HL-60/S4 (cell line): ENCODE measurements around the gene PPP2R1B.

Experiments
- in situ Hi-C: fragments of 300-500 bp; cut with MboI; formaldehyde crosslinking; loops from 2 replicates; pipeline ENCODE4 v1.14.3; 2022; ENCODE audit warnings: low sequenced_read_pairs

PPP2R1B gene

GRCh38 chr11:111785076-111785475, 18.9 kb upstream of the PPP2R1B start:
- in situ Hi-C loops, result loop anchor here (25.0 kb wide), 1 partner anchor 323 kb away; no protein-coding TSS in a partner anchor

GRCh38 chr11:111784311-111784710, 18.1 kb upstream of the PPP2R1B start:
- in situ Hi-C loops, result loop anchor here (25.0 kb wide), 1 partner anchor 322 kb away; no protein-coding TSS in a partner anchor

- in situ Hi-C loops, result loop anchor here (25.0 kb wide), 1 partner anchor 320 kb away; no protein-coding TSS in a partner anchor
Observed at GRCh38 chr11:111782109-111782741, 16.0 kb upstream of the PPP2R1B start.

DNA sequence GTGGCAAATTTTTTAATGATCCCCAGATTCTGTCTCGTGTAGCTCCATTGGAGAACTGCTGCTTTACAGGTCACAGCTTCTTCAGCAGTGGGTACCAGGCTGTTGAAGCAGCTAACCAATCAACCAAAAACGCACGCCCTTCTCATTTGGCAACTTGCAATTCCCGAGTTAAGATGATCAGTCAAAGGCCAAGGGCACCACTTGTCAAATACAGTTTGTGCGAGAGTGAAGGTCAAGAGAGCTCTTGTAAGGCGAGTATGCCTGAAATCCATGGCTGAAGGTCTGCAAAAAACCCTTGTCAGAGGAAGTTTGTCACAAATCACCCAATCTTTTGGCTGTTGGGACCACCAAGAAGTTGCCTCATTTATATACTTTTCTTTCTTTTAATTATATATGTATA, 12.9 kb upstream of the PPP2R1B start:
- in situ Hi-C loops, result loop anchor here (10.0 to 25.0 kb wide), 3 partner anchors 174 to 317 kb away; partner anchors contain the start of gene SIK2

- in situ Hi-C loops, result loop anchor here (10.0 to 25.0 kb wide), 3 partner anchors 173 to 316 kb away; partner anchors contain the start of gene SIK2
Observed at GRCh38 chr11:111778047-111778558, 11.9 kb upstream of the PPP2R1B start.

DNA sequence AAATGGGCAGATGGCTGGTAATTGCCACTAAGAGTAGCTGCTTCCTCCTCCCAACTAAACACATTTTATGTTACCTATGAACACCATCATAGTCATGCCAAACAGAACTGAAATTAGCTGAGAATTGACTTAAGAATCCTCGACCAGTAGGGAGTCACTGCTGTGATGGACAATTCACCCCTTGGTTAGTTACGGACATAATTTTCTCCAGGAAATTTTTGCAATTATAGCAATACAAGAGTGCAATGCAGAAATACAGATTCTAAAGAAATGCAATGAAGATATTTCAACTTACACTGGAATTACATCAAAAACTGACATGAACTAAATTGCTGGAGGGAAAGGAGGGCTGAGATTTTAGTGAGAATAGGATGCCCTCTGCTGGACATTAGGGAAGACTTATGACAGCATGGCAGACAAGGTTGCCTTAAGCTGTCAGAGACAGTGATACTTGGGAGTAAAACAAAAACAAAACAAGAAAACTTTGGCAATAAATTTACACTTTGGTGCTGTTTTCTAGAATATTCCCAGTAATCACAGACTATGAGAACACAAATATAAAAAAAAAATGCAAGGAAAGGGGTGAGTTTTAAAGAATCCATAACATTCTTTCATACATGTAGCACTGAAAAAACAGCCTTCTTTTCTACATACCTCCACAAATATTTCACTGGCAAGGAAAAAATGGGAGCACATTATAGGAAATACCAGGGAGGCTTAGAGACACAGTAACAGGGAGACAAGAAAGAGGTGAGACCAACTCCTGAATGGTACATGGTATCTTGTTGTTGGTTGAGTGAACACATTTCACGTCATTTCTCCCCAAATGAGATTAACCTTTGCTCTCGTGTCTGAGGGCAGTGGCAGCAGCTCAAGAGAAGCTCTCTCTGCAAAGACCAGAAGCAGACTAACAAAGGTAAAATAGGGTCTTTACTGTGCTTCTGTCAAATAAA, 11.2 kb upstream of the PPP2R1B start:
- in situ Hi-C loops, result loop anchor here (10.0 to 25.0 kb wide), 3 partner anchors 173 to 315 kb away; partner anchors contain the start of gene SIK2

- in situ Hi-C loops, result loop anchor here (10.0 to 25.0 kb wide), 3 partner anchors 172 to 314 kb away; partner anchors contain the start of gene SIK2
Observed at GRCh38 chr11:111776398-111777093, 10.4 kb upstream of the PPP2R1B start.

DNA sequence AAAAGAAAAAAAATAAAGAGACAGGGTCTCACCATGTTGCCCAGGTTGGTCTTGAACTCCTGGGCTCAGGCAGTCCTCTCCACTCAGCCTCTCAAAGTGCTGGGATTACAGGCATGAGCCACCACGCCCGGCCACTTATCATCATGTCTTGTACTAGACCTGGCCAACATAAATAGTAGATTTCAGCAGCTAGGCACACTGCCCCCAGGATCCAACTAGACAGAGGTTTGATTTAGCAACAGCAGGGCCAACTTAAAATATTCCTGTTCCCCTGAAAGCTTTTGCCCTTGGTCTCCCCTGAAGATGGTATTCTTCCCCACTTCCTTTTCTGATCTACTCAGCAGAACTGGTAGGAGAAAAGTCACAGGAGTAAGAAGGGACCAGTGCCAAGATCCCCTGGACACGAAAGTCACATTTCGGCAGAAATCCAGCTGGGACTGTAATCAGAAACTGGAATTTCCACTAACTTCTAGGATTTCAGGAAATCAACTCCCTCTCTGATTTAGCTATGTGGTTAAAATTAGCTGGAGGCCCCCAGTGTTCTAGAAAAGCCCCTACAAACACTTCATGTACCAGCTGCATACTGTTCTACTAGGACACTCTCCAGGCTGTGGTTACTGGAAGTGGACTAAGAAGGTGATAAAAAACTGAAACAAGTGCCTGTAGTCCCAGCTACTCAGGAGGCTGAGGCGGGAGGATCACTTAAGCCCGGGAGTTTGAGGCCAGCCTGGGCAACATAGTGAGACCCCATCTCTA, 8.9 kb upstream of the PPP2R1B start:
- in situ Hi-C loops, result loop anchor here (10.0 to 25.0 kb wide), 3 partner anchors 170 to 313 kb away; partner anchors contain the start of gene SIK2

- in situ Hi-C loops, result loop anchor here (10.0 kb wide), 2 partner anchors 168 to 198 kb away; partner anchors contain the start of gene SIK2
Observed at GRCh38 chr11:111772535-111772934, 6.3 kb upstream of the PPP2R1B start.

DNA sequence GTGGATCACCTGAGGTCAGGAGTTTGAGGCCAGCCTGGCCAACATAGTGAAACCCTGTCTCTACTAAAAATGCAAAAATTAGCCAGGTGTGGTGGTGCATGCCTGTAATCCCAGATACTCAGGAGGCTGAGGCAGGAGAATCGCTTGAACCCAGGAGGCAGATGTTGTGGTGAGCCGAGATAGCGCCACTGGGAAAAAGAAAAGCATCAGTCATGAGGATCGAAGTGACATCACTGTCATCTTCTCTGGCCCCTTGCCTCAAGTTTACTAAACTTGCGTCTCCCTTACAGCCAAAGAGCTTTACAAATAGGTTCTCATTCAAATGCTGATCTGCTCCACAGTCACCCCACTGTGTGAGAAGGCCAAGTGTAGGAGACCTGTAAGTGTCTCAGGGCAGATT, 5.0 kb upstream of the PPP2R1B start:
- in situ Hi-C loops, result loop anchor here (10.0 kb wide), 2 partner anchors 166 to 196 kb away; partner anchors contain the start of gene SIK2

GRCh38 chr11:111770581-111771134, 4.5 kb upstream of the PPP2R1B start:
- in situ Hi-C loops, result loop anchor here (10.0 kb wide), 2 partner anchors 166 to 196 kb away; partner anchors contain the start of gene SIK2

- in situ Hi-C loops, result no loop called here
Observed at GRCh38 chr11:111766834-111767142, 599 bp upstream of the PPP2R1B start.

DNA sequence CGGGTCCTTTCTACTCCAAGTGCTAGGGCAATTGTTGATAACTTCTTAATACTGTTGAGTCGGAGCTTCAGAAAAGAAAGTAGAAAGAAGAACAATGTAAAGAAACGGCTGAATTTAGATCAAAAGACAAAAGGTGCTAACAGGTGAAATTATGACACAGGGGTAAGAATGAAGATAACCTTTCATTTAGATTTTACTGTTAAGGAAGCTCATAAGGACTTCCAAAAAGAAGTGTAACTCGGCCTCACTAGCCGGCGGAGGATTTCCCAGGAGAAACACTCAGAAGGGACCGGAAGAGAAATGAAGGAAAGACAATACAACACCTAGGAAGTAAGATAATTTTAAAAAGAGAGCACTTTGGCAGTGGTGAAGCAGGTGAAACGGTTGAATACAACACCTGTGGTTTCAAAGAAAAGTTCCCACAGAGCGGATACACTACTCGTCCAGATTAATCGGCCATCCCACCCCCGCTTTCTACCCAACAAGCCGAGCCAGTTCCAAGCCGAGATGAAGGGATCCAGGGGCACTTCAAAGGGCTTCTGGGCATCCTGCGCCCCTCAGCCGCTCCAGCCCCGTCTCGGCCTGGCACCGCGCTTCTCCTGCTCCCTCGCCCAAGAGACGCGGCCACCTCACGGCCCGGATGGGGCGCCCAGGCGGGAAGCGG, 737 bp downstream of the PPP2R1B start:
- in situ Hi-C loops, result no loop called here

GRCh38 chr11:111764621-111765020, 1.6 kb downstream of the PPP2R1B start:
- in situ Hi-C loops, result no loop called here

- in situ Hi-C loops, result no loop called here
Observed at GRCh38 chr11:111762981-111763643, 3.1 kb downstream of the PPP2R1B start.

DNA sequence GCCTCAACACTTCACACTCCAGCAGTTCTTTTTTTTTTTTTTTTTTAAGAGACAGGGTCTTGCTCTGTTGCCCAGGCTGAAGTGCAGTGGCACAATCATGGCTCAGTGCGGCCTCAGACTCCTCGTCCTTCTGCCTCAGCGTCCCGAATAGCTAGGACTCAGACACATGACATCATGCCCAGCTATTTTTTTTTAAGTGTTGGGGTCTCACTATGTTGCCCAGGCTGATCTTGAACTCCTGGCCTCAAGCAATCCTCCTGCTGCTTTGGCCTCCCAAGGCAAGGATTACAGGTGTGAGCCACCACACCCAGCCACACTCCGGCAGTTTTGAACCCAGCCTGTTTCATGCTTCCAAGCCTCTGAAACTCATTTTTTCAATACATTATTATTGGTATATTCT, 3.7 kb downstream of the PPP2R1B start:
- in situ Hi-C loops, result no loop called here

DNA sequence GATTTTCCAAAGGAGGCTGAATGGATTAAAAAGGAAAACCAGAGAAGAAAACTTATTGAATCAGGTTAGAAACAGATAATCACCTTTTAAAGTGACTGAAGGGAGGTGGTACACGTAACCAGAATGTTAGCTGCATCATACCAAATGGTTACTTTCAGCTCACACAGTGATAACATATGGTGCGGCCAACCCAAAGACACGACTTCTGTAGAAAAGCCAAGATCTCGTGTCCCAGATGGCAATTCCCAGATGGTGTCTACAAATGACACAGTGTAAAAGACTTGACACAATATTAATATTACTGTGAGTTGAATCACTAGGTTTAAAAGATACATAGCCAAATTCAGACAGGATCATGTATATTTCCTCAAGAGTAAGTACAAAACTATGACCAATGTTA, 5.2 kb downstream of the PPP2R1B start:
- in situ Hi-C loops, result no loop called here

- in situ Hi-C loops, result no loop called here
Observed at GRCh38 chr11:111759778-111760407, 6.3 kb downstream of the PPP2R1B start.
